A673 (cell line): ENCODE measurements around the gene SEC31A. TPM values are rescaled to one million over a fixed set of nuclear protein-coding genes. Genes with fewer than 3 reads are reported as not detected.

Experiments
- BruUV-seq: library from RNA; stranded (reverse); fragments of 400-500 nt; replicated peaks from 2 replicates; lab custom pipeline; 2021; lab: Mats Ljungman, UMichigan
- CTCF ChIA-PET: fragments of 300-600 bp; sonication (Branson Sonifier 250); formaldehyde crosslinking; loops from one replicate; lab custom pipeline; 2022; ENCODE audit warnings: antibody characterized with exemption; lab: Charles Lee
- POLR2A ChIA-PET: fragments of 300-600 bp; sonication (Branson Sonifier 250); formaldehyde crosslinking; loops from one replicate; lab custom pipeline; 2022; ENCODE audit warnings: antibody characterized with exemption; ENCODE audit not compliant: low non-redundant PET; lab: Charles Lee
- DNase-seq: peaks from one replicate; pipeline ENCODE4 v3.0.0-alpha.2; 2015; ENCODE audit warnings: low spot score
- H3K27ac ChIP-seq: fragments of 200-600 bp; sonication (generic); 2 replicates; pipeline ENCODE4 v1.5.1; 2016; ENCODE audit warnings: mixed run types, low read depth, mild to moderate bottlenecking, mixed read lengths, antibody characterized with exemption, low read length; ENCODE audit not compliant: poor library complexity, severe bottlenecking
- H3K27me3 ChIP-seq: fragments of 200-600 bp; sonication (generic); replicated peaks from 2 replicates; pipeline ENCODE4 v1.6.1; 2017; ENCODE audit warnings: mixed run types, low read depth, mild to moderate bottlenecking, mixed read lengths, antibody characterized with exemption, low read length; ENCODE audit not compliant: insufficient read depth, poor library complexity
- H3K36me3 ChIP-seq: fragments of 200-600 bp; sonication (generic); 2 replicates; pipeline ENCODE4 v1.6.1; 2016; ENCODE audit warnings: mixed run types, mild to moderate bottlenecking, mixed read lengths, antibody characterized with exemption, low read length; ENCODE audit not compliant: insufficient read depth, poor library complexity, severe bottlenecking
- H3K4me1 ChIP-seq: fragments of 200-600 bp; sonication (generic); 2 replicates; pipeline ENCODE4 v1.6.1; 2017; ENCODE audit warnings: mixed run types, mild to moderate bottlenecking, mixed read lengths, antibody characterized with exemption, low read length; ENCODE audit not compliant: insufficient read depth, poor library complexity, severe bottlenecking
- H3K4me3 ChIP-seq: fragments of 200-600 bp; sonication (generic); 2 replicates; pipeline ENCODE4 v1.5.1; 2016; ENCODE audit warnings: low read depth, mixed run types, mild to moderate bottlenecking, mixed read lengths, low read length; ENCODE audit not compliant: poor library complexity, severe bottlenecking
- H3K9me3 ChIP-seq: fragments of 200-600 bp; sonication (generic); 2 replicates; pipeline ENCODE4 v1.6.1; 2016; ENCODE audit warnings: mixed run types, low read depth, mild to moderate bottlenecking, mixed read lengths, antibody characterized with exemption, low read length; ENCODE audit not compliant: poor library complexity, severe bottlenecking
- CTCF ChIP-seq: fragments of 300-800, 200-600 bp; sonication (generic); conservative IDR thresholded peaks from 2 replicates; pipeline ENCODE4 v1.5.1; 2017; ENCODE audit warnings: low read depth, mild to moderate bottlenecking, antibody characterized with exemption, low read length, moderate library complexity, mixed read lengths
- EZH2 ChIP-seq: fragments of 200-600 bp; sonication (generic); IDR thresholded peaks from 2 replicates; pipeline ENCODE4 v1.6.1; 2017; ENCODE audit warnings: borderline replicate concordance, low read depth, mild to moderate bottlenecking, mixed read lengths, antibody characterized with exemption, low read length; ENCODE audit not compliant: poor library complexity, severe bottlenecking
- intact Hi-C: fragments of 100-400 bp; cut with micrococcal nuclease; formaldehyde crosslinking; loops from one replicate; pipeline ENCODE4 v1.10.0; 2022; ENCODE audit not compliant: unreplicated experiment
- total RNA-seq: library from RNA; stranded (reverse); gene quantifications from 2 replicates; pipeline ENCODE4 v1.2.3, GENCODE V29; 2021

The SEC31A gene
- total RNA-seq, 1 experiment from 2014 or later, result 96.9 TPM

DNA sequence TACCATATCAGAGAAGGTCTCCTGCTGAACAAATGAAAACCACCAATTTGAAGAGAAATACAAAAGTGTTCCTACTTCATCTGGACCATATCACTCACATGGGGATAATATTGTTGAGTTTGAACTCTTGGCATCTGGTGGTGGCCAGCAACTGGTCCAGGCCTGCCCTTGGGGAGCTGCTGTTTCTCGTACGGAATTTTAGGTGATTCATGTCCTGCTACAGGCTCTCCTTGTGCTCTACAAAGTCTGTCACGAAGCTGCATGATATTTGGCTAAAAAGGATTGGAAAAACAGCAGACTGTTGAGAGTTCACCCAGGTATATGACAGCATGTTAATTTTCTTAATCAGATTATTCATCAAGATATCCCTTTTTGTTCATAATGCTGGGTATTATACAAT is 42.2 kb downstream of the SEC31A start:
- no peaks in the 10 kb centered on the region for H3K27me3 ChIP-seq
- CTCF ChIA-PET, result no interaction called here
- DNase-seq, result no peak
- no TSS peak for BruUV-seq
- no peak overlapping the region for H3K4me3 ChIP-seq
- peaks cover 68% of the 10 kb centered on the region for H3K36me3 ChIP-seq
- H3K27ac ChIP-seq, result no peak overlapping the region
- POLR2A ChIA-PET, result no interaction called here
- intact Hi-C loops, result no loop called here
- H3K9me3 ChIP-seq, result no peaks in the 10 kb centered on the region
- TF ChIP-seq EZH2 (no peak), CTCF (no peak)
- no peaks in the 10 kb centered on the region for H3K4me1 ChIP-seq

DNA sequence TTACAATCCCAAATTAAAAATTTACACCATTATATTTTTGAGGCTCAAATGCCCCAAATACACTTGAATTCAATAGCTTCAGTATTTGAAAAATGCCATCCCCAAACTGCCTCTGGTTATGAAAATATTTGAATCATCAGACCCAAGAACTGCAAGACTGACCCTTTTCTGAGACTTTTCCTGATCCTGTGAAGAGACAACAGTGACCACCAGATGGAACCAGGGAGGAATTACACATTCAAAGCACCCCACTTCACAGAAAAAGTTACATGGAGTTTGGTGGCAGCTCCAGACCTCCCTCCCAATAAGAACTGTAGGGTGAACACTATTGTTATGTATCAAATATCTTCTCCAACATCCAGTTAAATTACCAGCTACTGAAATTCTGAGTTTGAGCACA is 48.4 kb downstream of the SEC31A start:
- no TSS peak for BruUV-seq
- ChIA-PET CTCF (interaction anchor here (0.6 kb wide), 1 partner anchor 380 kb away, joined by 3 read pairs; no protein-coding TSS in a partner anchor), POLR2A (no interaction called here)

GRCh38 chr4:82839624-82840023 is 51.3 kb downstream of the SEC31A start:
- BruUV-seq, result no TSS peak
- H3K36me3 ChIP-seq, result peaks cover 22% of the 10 kb centered on the region
- no peak overlapping the region for H3K4me3 ChIP-seq
- H3K27me3 ChIP-seq, result no peaks in the 10 kb centered on the region
- no peak for DNase-seq
- no peaks in the 10 kb centered on the region for H3K9me3 ChIP-seq
- ChIA-PET POLR2A (no interaction called here), CTCF (no interaction called here)
- no peaks in the 10 kb centered on the region for H3K4me1 ChIP-seq
- intact Hi-C loops, result no loop called here
- TF ChIP-seq CTCF (no peak), EZH2 (no peak)
- H3K27ac ChIP-seq, result no peak overlapping the region

More for the DNA sequence above, 48.4 kb downstream of the SEC31A start:
- Histone ChIP-seq H3K36me3 (peaks cover 36% of the 10 kb centered on the region), H3K4me3 (no peak overlapping the region), H3K27me3 (no peaks in the 10 kb centered on the region), H3K4me1 (no peaks in the 10 kb centered on the region), H3K9me3 (no peaks in the 10 kb centered on the region), H3K27ac (no peak overlapping the region)
- TF ChIP-seq CTCF (peak; percentile 32; the same call in 1 of the 2 replicates), EZH2 (no peak)
- peak; percentile 3 for DNase-seq
- intact Hi-C loops, result no loop called here
